GM21367 (cell line): ENCODE results near the gene PROM2.

Source experiments
- ATAC-seq: cut with Tn5 transposase; IDR thresholded peaks from one replicate; pipeline ENCODE4 v1.9.1; 2021; ENCODE audit not compliant: unreplicated experiment

Gene PROM2

GRCh38 chr2:95285542-95285932 is 11.3 kb downstream of the PROM2 start:
- no peak for ATAC-seq

DNA sequence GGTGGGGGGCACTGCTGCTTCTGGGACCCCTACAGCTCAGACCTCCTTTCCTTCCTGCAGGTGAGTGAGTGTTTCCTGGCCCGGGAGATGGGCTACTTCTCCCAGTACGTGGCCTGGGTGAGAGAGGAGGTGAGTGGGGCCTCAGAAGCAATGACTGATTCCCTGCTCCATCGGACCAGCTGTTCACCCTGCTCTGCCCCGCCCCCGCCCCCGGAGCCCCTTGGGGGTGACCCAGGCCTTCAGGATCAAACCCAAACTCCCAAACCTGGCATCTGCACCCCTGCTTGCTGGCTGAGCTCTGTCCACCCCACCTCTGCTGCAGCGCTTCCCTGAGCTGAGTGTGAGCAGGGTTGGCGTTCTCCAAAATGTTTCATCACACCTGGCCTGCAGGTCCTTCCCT is 13.1 kb downstream of the PROM2 start:
- no peak for ATAC-seq

- ATAC-seq: no peak
These were observed 13.6 kb downstream of the PROM2 start for GRCh38 chr2:95287806-95288205.

DNA sequence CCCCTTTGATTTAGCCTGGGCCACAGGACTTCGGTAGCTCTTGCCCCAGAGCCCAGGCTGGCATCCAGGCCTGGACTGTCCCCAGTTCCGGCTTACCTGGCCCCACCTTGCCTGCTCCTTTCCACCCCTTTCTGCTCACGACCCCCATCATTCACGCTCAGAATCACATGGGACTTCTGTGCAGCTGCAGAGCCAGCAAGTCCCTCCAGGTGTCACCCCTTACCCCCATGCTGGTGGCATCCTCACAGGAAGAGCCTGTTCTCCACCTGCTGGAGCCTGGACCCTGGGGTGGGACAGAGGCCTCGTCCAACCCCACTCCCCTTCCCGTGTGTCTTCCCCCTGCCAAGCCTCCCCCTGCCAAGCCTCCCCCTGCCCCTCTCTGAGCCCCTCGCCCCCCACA is 15.0 kb downstream of the PROM2 start:
- ATAC-seq: no peak

GRCh38 chr2:95291222-95291621 is 17.0 kb downstream of the PROM2 start:
- no peak for ATAC-seq

DNA sequence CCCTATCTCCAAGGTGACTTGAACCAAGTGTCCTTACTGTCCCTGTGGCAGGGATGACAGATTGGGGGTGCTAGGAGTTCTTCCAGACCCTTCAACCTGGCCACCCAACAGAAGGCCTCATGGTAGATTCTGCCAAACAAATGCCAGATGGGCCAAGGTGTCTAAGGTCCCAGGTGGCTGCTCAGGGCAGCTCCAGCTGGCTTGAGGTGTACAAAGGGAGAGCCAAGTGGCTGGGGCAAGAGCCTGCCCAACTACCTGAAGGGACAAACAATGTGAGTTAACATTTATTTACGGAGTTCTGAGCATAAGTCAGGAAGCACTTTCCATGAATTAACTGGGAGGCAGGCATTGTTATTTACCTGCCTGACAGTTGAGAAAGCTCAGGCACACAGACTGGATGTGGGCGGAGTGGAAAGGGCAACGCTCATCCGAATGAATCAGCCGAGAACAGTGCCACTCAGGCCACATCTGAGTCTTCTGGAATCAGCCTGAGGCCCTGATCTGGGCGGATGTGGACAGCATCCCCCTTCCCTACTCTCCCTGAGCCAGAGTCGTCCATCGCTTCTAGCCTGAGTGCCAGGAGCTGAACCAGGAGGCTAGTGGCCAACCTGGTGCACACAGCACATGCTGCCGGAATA is 18.5 kb downstream of the PROM2 start:
- ATAC-seq: no peak

GRCh38 chr2:95294579-95295250 is 20.5 kb downstream of the PROM2 start:
- ATAC-seq: no peak

DNA sequence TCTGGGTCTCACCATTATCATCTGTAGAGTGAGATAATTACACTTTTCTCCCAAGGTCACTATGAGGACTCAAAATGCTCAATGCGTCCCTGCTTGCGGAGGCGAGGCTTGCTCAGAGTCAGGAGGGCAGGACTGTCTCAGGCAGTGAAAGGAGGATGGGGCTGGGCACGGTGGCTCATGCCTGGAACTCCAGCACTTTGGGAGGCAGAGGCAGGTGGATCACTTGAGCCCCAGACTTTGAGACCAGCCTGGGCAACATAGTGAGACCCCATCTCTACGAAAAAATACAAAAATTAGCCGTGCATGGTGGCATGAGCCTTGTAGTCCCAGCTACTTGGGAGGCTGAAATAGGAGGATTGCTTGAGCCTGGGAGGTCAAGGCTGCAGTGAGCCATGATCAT is 21.1 kb downstream of the PROM2 start:
- no peak for ATAC-seq

- no peak for ATAC-seq
These were observed 21.8 kb downstream of the PROM2 start for GRCh38 chr2:95296011-95296410.

- ATAC-seq: no peak
These were observed 22.7 kb downstream of the PROM2 start, which contains the start of gene KCNIP3 for GRCh38 chr2:95296880-95297487. TSS of gene KCNIP3 (plus strand) at chr2:95297347. CDS start at chr2:95297439, 92 bp downstream.

DNA sequence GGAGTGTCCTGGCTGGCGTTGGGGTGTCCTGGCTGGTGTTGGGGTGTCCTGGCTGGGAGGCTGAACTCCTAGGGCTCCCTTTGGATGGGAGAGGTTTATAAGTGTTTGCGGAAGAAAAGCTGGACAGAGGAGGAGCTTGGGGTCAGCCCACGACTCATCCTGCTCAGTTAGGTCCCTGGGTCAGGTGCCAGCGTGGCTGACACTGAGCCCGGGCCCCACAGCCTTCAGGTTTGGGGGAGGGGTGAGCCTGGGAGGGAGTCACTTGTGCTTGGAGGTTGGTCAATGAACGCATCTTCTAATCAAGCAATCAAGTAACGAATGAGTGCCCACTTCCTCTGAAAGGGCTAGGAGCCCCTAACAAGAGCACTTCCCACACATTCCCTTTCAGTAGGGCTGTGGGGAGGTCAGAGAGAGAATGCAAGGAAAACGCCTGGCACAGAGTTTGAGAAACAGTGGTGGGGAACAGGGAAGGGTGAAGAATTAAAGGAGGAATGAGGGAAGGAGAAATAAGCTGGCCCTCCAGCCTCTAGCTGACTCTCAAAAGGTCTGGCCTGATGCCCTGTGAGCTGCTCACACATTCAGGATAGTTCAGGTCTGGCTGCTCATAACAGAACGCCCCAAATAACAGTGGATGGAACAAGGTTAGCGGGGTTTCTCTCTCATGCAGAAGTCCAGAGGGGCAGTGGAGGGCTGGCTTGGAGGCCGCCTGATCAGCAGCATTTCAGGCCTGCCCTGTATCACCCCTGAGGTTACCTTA is 23.6 kb downstream of the PROM2 start:
- no peak for ATAC-seq

- ATAC-seq: no peak
These were observed 24.4 kb downstream of the PROM2 start for GRCh38 chr2:95298486-95299111.

DNA sequence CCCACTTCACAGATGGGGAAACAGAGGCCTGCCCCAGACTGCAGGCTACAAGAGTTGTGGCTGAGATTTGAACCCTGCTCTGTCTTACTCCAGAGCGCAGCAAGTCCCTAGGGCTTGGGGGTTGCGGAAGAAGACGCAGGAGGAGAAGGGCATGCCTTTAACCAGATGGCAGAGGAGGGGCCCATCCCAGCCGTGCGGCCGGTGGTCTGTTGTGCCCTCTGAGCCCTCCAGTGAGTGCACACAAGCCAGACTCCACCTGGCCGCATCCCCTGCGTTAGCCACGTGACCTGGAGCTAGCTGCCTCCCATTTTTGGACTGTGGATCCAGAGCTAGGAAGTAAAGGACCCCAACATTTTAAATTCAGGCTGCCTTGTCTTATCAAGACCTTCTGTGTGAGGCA is 25.7 kb downstream of the PROM2 start:
- ATAC-seq: no peak

- ATAC-seq: no peak
These were observed 26.2 kb downstream of the PROM2 start for GRCh38 chr2:95300450-95300849.

DNA sequence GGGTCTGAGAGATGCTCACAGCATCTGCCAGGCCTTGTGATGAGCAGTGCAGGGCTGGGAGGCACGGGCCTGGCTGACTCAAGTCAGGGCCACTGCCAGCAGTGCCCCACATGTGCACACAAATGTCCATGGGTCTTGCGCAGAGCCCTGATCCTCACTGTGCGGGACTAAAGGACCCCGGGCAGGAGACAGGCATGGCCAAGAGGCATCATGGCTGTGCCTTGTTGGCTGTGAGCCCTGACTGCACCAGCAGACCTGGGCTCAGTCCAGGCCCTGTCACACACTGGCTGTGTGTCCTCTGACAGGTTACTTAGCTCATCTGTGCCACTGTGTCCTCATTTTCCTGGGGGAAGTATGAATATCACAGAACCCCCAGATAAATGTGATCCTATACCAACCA is 26.9 kb downstream of the PROM2 start:
- ATAC-seq: no peak

GRCh38 chr2:95301876-95302641 is 27.8 kb downstream of the PROM2 start:
- ATAC-seq: no peak

DNA sequence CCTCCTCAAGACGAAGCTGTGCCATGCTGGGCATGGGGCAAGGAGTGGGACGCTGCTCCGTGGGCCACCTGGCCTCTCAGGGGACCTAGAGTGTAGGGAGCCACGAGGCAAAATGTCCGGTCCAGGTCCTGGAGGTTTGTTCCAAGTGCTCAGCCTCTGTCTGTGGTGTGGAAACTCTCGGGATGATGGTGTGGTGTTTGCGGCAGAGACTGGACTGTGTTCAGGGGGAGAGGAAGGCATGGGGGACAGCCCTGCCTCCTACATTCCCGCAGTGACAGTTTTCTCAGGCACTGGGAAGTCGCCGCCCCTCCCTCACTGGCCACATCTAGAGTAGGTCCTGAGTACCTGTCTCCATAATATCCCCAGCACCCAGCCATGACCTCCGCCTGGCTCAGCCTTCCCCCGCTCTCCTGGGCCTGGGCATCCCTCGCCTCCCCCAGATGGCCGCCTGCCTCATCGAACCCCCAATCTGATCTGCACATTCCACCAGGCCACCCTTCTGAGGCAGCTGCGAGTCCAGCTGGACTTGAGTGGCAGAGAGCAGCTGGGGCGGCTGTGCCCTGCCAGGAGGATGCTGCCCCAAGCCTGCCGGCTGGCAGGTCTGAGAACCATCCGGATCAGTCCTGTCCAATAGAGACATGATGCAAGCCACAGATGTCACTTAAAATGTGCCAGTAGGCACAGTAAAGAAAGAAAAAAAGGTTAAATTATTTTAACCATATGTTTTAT is 29.1 kb downstream of the PROM2 start:
- ATAC-seq: no peak

GRCh38 chr2:95305380-95306061 is 31.3 kb downstream of the PROM2 start:
- ATAC-seq: no peak

DNA sequence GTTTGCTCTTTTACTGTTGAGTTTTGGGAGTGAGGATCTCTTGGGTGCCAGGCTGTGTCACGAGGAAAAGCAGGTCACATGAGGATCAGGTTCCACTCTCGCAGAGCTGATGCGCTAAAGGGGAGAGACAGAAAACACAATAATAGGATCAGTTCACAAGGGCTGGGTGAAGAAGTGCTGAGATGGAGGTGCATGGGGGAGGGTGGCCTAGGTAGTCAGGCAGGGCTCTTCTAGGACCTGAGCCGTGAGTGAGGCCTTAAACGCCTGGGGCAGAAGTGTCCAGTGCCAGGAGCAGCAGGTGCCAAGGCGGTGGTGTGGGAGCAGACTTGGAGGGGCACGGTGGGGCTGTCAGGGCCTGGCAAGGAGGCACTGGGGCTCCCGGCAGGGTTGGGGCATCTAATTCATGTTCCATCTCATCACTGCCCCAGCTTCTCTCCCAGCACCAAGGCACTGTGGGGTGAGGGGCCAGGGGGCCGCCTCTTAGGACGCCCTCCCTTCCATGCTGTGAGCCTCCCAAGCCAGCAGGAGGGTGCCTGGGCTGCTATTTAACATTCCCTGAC is 32.2 kb downstream of the PROM2 start:
- no peak for ATAC-seq
